Activated T-cell treated with anti-CD3 and anti-CD28 coated beads for 48 hours (primary cell): ENCODE data around the gene GRB10.

Source experiments
- DNase-seq: peaks from one replicate; pipeline ENCODE4 v3.0.0-alpha.2; 2020; ENCODE audit warnings: low read depth

GRB10 gene

GRCh38 chr7:50803359-50804337, 21.0 kb upstream of the GRB10 start:
- no peak for DNase-seq

- DNase-seq: no peak
These were observed 19.2 kb upstream of the GRB10 start for GRCh38 chr7:50801907-50802306.

DNA sequence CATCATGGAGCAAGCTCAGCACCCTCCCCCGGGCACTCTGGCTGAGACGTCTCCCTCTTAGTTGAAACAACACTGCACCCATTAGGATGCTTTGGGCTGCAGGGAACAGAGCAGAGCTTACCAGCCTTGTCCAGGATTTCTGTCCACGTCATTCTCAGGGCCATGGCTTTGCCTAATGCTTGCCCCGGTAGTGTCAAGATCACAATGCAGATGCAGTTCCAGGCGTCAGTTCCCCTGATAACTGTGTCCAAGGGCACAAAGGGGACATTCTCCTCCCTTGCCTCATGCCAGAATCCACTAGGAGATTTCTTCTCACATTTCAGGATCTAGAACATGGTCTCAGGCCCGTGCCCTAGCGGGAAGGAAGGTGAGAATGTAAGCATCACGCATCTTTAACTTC, 17.2 kb upstream of the GRB10 start:
- no peak for DNase-seq

DNA sequence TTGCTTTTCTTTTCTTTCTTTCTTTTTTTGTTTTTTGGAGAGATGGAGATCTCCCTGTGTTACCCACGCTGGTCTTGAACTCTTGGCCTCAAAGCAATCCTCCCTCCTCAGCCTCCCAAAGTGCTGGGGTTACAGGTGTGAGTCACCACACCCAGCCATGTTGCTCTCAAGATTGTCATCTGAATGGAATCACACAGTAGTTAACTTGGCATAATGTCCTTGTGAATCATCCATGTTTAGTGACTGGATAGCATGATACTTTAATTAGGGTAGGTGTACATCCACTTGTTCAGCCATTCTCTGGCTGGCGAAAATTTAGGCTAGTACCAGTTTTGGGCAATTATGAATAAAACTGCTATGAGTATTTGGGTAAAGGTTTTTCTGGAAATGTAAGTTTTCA, 15.4 kb upstream of the GRB10 start:
- DNase-seq: no peak

- no peak for DNase-seq
These were observed 13.1 kb upstream of the GRB10 start for GRCh38 chr7:50795831-50796230.

GRCh38 chr7:50795253-50795652, 12.6 kb upstream of the GRB10 start:
- DNase-seq: no peak

GRCh38 chr7:50793947-50794570, 11.4 kb upstream of the GRB10 start:
- no peak for DNase-seq

- no peak for DNase-seq
These were observed 10.6 kb upstream of the GRB10 start for GRCh38 chr7:50793120-50793946.

- no peak for DNase-seq
These were observed 9.8 kb upstream of the GRB10 start for GRCh38 chr7:50792342-50793119.

DNA sequence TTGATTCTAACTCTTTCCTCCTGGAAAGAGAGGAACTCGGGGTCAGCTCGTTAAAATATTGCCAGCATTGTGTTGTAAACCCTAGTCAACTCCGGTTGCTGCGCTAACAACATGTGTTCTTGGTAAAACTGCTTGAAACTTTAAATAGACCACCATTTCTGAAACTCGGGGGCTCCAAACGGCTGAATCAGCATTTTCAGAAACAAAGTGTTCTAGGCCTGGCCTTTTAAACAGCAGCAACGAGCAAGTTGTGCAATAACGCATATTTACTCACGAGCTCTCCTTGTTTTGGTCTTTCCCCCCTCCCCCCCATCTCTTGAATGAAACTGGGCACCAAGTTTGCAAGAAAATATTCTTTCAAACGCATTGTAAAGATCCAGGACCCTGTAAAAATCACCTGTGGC, 9.2 kb upstream of the GRB10 start:
- DNase-seq: no peak

GRCh38 chr7:50791363-50791937, 8.8 kb upstream of the GRB10 start:
- no peak for DNase-seq

- DNase-seq: no peak
These were observed 7.7 kb upstream of the GRB10 start for GRCh38 chr7:50790381-50790780.

DNA sequence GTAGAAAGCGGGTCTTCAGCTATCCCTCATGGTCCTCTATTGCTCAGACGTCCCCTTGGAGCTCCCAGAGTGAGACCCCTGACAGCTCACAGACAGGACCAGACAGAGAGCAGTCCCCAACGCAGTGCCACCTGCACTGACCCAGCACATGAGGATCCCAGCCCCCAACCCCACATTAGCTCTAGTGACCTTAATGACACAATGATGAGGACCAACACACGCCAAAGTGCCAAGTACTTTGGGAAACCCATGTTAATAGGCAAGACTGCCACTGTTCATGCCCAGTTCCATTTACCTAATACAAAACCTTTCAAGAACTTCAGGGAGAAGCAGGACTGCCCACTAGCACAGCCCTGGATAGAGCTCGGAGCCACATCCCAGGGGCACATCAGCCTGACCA, 5.7 kb upstream of the GRB10 start:
- no peak for DNase-seq

DNA sequence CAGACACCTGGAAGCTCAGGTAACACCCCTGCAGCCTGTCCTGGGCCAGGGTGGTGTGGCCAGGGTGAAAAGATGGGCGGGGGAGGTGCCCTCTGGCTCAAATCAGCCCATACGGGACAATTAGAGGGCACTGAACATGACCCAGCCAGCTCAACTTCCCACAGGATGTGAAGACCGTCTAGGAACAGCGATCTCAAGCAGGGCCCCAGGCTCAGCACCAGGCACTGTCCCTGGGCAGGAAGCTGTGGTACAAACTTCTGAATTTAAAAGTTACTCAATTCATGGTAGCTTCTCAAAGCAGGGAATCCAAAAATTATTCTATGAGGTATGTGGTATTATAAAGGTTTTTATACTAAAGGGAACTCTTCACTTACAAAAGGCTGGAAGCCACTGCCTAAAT, 5.1 kb upstream of the GRB10 start:
- no peak for DNase-seq

DNA sequence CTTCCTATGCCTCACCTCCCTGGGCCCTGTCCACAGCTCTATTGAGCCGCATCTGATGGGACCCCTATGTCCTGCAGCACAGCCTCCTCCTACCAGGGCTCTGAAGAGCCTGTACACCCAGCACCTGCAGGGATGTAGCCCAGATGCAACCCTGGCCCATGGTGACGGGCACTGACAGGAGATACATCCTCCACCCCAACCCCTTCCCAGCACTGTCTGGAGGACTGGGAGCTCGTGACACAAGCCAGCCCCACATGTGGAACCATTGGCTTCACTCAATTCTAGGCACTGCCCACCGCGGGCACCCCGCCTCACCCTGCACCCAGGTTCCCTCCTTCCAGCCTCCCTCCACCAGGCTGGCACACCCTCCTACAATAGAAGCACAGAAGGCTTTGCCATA, 2.6 kb upstream of the GRB10 start:
- no peak for DNase-seq

DNA sequence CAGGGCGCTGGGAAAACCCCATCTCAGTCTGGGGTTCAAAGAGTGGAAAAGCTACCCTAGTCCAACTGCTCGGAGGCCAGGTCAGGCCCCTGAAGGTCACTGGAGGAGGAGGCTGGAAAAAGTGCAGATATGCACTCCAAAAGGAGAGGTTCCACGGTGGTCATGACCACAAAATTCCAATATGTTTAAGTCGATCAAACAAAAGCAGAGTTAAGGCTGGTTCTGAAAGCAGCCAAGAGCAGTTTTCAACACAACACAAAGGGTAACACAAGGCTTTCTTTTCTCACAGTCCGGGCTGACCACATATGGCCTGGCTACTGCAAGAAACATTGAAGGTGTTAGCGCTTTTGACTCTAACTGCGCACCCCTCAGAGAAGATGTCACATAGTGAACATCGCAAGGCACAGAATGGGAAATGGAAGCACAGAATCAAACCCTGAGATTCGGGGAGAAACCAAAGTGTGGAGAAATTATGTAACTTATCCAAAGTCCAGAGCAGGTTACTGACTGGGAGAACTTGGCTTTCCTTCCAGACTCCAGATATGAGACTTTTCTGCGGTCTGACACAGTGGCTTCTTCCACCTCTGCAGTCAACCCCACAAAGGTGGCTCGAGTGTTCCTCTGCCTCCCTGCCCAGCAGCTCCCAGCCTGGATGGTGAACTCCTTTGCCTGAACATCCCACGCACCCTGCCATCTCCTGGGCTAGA, 1.3 kb upstream of the GRB10 start:
- no peak for DNase-seq

DNA sequence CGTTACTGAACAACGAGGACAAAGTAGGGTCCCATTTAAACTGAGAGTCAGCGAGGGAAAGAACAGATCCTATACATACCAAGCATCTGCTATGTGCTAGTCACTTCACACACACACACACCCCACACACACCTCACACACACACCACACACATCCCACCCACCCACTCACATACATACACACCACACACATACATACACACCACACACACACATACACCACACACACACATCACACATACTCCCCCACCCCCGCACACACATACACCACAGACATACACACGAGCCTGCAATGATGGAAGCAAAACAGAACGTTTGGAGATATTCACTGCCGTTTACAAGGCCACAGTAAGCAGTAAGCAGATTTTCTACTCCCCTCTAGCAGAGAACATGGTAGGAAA, 607 bp upstream of the GRB10 start:
- no peak for DNase-seq

DNA sequence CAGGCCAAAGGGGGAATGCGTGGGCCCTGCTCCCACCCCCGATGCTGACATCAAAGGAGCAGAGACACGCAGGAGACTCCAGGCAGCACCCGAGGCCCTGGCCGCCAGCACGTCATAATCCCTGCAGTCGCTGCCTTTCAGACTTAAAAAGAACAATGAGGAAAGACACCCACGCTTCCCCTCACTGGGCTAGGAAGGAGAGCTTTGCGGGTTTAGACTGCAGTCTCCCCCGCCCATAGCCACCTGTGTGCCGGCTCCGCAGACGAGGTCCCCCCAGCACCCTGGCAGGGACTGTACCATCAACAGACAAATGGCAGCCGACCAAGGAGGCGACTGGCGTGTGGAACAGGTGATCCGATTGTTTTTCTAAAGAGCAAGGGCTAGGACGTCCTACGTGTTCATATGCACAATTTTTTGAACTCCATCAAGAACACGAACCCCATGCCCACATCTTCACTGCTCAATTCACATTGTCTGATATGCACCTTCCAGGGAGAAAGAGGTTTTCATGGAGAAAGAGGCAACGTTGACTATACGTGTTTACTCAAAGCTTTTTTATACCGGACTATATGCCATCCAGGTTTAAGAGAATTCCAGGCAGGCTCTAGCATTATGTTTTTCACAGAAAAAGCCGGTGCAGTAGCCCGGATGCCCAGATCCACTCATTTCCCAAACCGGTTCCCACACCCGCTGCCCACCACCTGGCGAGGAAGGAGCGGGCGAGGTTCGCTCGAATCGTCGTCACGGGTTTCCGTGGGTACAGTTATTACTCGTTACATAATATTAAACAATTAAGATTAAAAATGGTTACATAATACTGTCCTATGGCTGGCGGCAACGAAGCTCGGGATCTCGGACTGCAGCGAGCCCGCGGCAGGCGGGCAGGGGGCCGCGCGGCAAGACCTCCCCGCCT, 1.1 kb downstream of the GRB10 start:
- no peak for DNase-seq

DNA sequence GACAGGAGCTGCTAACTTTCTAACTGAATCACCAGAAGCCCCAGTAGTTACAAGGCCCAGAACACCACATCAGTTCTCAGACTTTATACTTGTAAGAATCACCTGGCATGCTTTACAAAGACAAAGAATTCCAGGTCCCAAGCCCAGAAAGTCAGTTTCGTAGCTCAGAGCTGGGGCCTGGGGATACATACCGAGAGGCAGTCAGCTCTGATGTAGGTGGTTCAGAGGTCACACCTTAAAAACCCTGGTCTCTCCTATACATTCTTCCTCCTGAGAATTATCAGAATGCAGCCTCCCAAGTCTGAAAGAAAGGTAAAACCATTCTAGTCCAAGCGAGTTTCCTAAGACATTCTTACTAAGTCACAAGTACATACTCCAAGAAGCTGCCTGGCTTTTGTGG, 2.3 kb downstream of the GRB10 start:
- DNase-seq: no peak

DNA sequence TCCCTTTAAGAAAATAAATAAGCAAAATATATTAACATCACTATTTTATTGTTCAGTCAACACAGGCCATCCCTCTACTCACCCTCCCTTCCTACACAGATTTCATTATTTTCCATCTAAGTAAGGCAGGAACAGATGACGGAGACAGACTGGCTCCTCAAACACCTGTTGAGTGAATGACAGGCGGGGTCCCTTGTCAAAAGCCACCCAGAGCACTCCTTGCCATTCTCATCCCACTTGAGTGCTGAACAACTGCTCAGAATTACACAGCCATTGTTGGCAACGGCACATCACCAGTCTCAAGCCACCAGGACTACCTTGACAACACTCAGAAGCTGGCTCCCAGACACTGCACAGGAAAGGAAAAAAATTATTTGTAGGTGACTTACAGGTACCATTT, 3.3 kb downstream of the GRB10 start:
- DNase-seq: no peak
